ENCODE measurements around the gene C16orf87. TPM values are rescaled to one million over a fixed set of nuclear protein-coding genes. Genes with fewer than 3 reads are reported as not detected.

C16orf87 gene
- total and polyA plus RNA-seq, 9 of the 15 experiments (the other 6 are each of a cell fraction or from before 2014, with no cell fraction given), result 7.8 to 16.7 (median 10.5) TPM

- TF ChIP-seq DEAF1 (CRISPR knock-in tag; IDR thresholded peaks at IDR 0.05) (no peak), NCOA4 (IDR thresholded peaks at IDR 0.05; ENCODE audit: partially characterized antibody) (no peak), TAF15 (IDR thresholded peaks at IDR 0.05; ENCODE audit: low read depth, low read length) (no peak), ELK3 (CRISPR knock-in tag; IDR thresholded peaks at IDR 0.05) (no peak), ZHX1 (conservative IDR thresholded peaks at IDR 0.05; ENCODE audit: low read length) (no peak), NRF1 (conservative IDR thresholded peaks at IDR 0.05 in 1 of 2, IDR thresholded peaks at IDR 0.05 in 1 of 2) (peak; percentile 92 to 94), ZNF511 (CRISPR knock-in tag; IDR thresholded peaks at IDR 0.05) (no peak), THAP7 (CRISPR knock-in tag; IDR thresholded peaks at IDR 0.05) (no peak), MEIS2 (IDR thresholded peaks at IDR 0.05; ENCODE audit: partially characterized antibody) (peak; percentile 70), POLR2A (conservative IDR thresholded peaks at IDR 0.05) (peak; percentile 68), NCOA6 (IDR thresholded peaks at IDR 0.05) (no peak), ATF2 (CRISPR knock-in tag; IDR thresholded peaks at IDR 0.05) (no peak), ZFP36 (IDR thresholded peaks at IDR 0.05; ENCODE audit: low read depth, low read length, partially characterized antibody) (no peak), KLF1 (tag; IDR thresholded peaks at IDR 0.05) (peak; percentile 51; the same call in 1 of the 2 replicates), USF2 (CRISPR knock-in tag; IDR thresholded peaks at IDR 0.05) (no peak), ZNF445 (CRISPR knock-in tag; IDR thresholded peaks at IDR 0.05; ENCODE audit: low read depth) (no peak), ZNF224 (CRISPR knock-in tag; IDR thresholded peaks at IDR 0.05) (no peak), C11orf30 (IDR thresholded peaks at IDR 0.05; ENCODE audit: low read depth) (no peak), ARNT (IDR thresholded peaks at IDR 0.05) (no peak), L3MBTL2 (IDR thresholded peaks at IDR 0.05) (peak; percentile 88)
These were observed at the start of gene C16orf87 (continued) for GRCh38 chr16:46830902-46831647.
